Tibial nerve (tissue), 4 donors: ENCODE results near the gene ISOC2. TPM values are rescaled to one million over a fixed set of nuclear protein-coding genes. Genes with fewer than 3 reads are reported as not detected.

ENCODE experiments used
- DNase-seq, 2 donors: peaks; one replicate each; pipeline ENCODE4 v3.0.0-alpha.2; 2019; ENCODE audit warnings: low spot score in 2 of 2
- H3K27ac ChIP-seq, 4 donors: fragments of 200-600 bp; sonication (generic) in 3 of 4; one replicate each; pipeline ENCODE4 v1.5.1; 2017 to 2019; ENCODE audit warnings: mild to moderate bottlenecking in 1 of 4
- H3K27me3 ChIP-seq, 2 donors: fragments of 200-600 bp; sonication (generic) in 1 of 2; one replicate each; pipeline versions ENCODE4 v1.5.1 to v1.6.0; 2017 to 2019
- H3K36me3 ChIP-seq, 3 donors: fragments of 200-600 bp; sonication (generic); one replicate each; pipeline ENCODE4 v1.5.1; 2018 to 2019
- H3K4me1 ChIP-seq, 4 donors: fragments of 200-600 bp; sonication (generic) in 3 of 4; one replicate each; pipeline ENCODE4 v1.5.1; 2017 to 2019
- H3K4me3 ChIP-seq, 4 donors: fragments of 200-600 bp; sonication (generic) in 3 of 4; one replicate each; pipeline ENCODE4 v1.5.1; 2017 to 2019; ENCODE audit warnings: mild to moderate bottlenecking in 1 of 4, moderate library complexity in 1 of 4
- H3K9me3 ChIP-seq, 4 donors: fragments of 200-600 bp; sonication (generic) in 3 of 4; one replicate each; pipeline ENCODE4 v1.5.1; 2017 to 2019
- CTCF ChIP-seq, 5 experiments: fragments of 200-600 bp in 3 of 5; fragments of 450-650 bp in 2 of 5; sonication (generic) in 3 of 5; IDR thresholded peaks; one replicate each; pipeline ENCODE4 v1.5.1; 2016 to 2019; ENCODE audit warnings: antibody characterized with exemption in 5 of 5, mild to moderate bottlenecking in 3 of 5, moderate library complexity in 2 of 5
- EP300 ChIP-seq, 2 donors: sonication (generic); formaldehyde crosslinking; IDR thresholded peaks; one replicate each; pipeline ENCODE4 v1.6.1; 2017; ENCODE audit warnings: antibody characterized with exemption in 2 of 2, mild to moderate bottlenecking in 1 of 2
- POLR2A ChIP-seq, 2 donors: fragments of 450-650 bp; IDR thresholded peaks; one replicate each; pipeline ENCODE4 v1.6.1; 2017; ENCODE audit warnings: antibody characterized with exemption in 2 of 2, mild to moderate bottlenecking in 2 of 2, moderate library complexity in 2 of 2
- WGBS, 2 donors: methylation state at CpG; one replicate each; pipeline ENCODE4 v1.1.5; 2018; 5-methylcytosine and 5-hydroxymethylcytosine counted together
- total RNA-seq, 4 donors: library from RNA; depleted of rRNA; stranded (reverse); fragments of >200 nt; gene quantifications; one replicate each; pipeline ENCODE4 v1.1.0, GENCODE V29; 2016

The ISOC2 gene
- total RNA-seq, 4 donors from 2014 or later, result 38.0 to 80.4 (median 65.9) TPM

GRCh38 chr19:55446060-55446459 is 15.4 kb downstream of the ISOC2 start:
- TF ChIP-seq CTCF (IDR thresholded peaks at IDR 0.05) (no peak), POLR2A (IDR thresholded peaks at IDR 0.05) (no peak), EP300 (IDR thresholded peaks at IDR 0.05) (no peak)
- Histone ChIP-seq H3K27me3 (peaks cover 0 to 66% of the 10 kb centered on the region in 2 donors), H3K27ac (no peak overlapping the region), H3K4me3 (no peak overlapping the region), H3K4me1 (peaks cover 0 to 29% (median 11%) of the 10 kb centered on the region in 4 donors), H3K9me3 (no peaks in the 10 kb centered on the region), H3K36me3 (no peaks in the 10 kb centered on the region)
- 65 to 73% methylated on average over 8 of the region's 8 CpGs for WGBS, 2 donors
- no peak for DNase-seq

GRCh38 chr19:55444646-55445045 is 16.8 kb downstream of the ISOC2 start:
- Histone ChIP-seq H3K27me3 (peaks cover 0 to 70% of the 10 kb centered on the region in 2 donors), H3K36me3 (no peaks in the 10 kb centered on the region), H3K4me1 (peaks cover 0 to 38% (median 15%) of the 10 kb centered on the region in 4 donors), H3K4me3 (no peak overlapping the region), H3K9me3 (no peaks in the 10 kb centered on the region), H3K27ac (no peak overlapping the region)
- TF ChIP-seq CTCF (IDR thresholded peaks at IDR 0.05), result no peak
- no peak for TF ChIP-seq POLR2A (IDR thresholded peaks at IDR 0.05)
- no peak for TF ChIP-seq EP300 (IDR thresholded peaks at IDR 0.05)
- 43 to 51% methylated on average over 10 to 11 of the region's 11 CpGs for WGBS, 2 donors
- no peak for DNase-seq

- 31 to 35% methylated on average over 18 of the region's 18 CpGs for WGBS, 2 donors
- TF ChIP-seq POLR2A (IDR thresholded peaks at IDR 0.05) (no peak), CTCF (IDR thresholded peaks at IDR 0.05) (no peak), EP300 (IDR thresholded peaks at IDR 0.05) (no peak)
- H3K9me3 ChIP-seq, result no peaks in the 10 kb centered on the region
- peaks cover 0 to 70% of the 10 kb centered on the region in 2 donors for H3K27me3 ChIP-seq
- H3K4me1 ChIP-seq, result peaks cover 0 to 38% (median 15%) of the 10 kb centered on the region in 4 donors
- no peak for DNase-seq
- no peaks in the 10 kb centered on the region for H3K36me3 ChIP-seq
- no peak overlapping the region for H3K4me3 ChIP-seq
- peak overlapping the region in 1 of 4 donors; percentile 66 for H3K27ac ChIP-seq
These were observed 17.5 kb downstream of the ISOC2 start for GRCh38 chr19:55443824-55444480.

GRCh38 chr19:55443045-55443823 is 18.2 kb downstream of the ISOC2 start, which contains the start of gene SHISA7:
Gene SHISA7 (minus strand): TSS chr19:55443300. CDS start chr19:55442863, 437 bp downstream.
- WGBS, 2 donors, result 2% methylated on average over 43 of the region's 43 CpGs
- no peaks in the 10 kb centered on the region for H3K9me3 ChIP-seq
- peaks cover 0 to 77% of the 10 kb centered on the region in 2 donors for H3K27me3 ChIP-seq

More at GRCh38 chr19:55443045-55443823, 18.2 kb downstream of the ISOC2 start, which contains the start of gene SHISA7:
- Histone ChIP-seq H3K4me1 (peaks cover 0 to 38% (median 15%) of the 10 kb centered on the region in 4 donors), H3K36me3 (no peaks in the 10 kb centered on the region), H3K4me3 (peak within 1 kb of the TSS in 1 of 4 donors; percentile 32), H3K27ac (peak within 1 kb of the TSS in 1 of 4 donors; percentile 66)
- TF ChIP-seq CTCF (IDR thresholded peaks at IDR 0.05) (no peak), POLR2A (IDR thresholded peaks at IDR 0.05) (no peak), EP300 (IDR thresholded peaks at IDR 0.05) (no peak)
- DNase-seq, result no peak
